HepG2 (cell line): Measurements from ENCODE around the gene SERTAD3. TPM values are rescaled to one million over a fixed set of nuclear protein-coding genes. Genes with fewer than 3 reads are reported as not detected.

Source experiments
- CCDC6 ChIP-seq: sonication (generic); formaldehyde crosslinking; IDR thresholded peaks from 2 replicates; pipeline ENCODE4 v1.8.1; 2022; ENCODE audit warnings: mild to moderate bottlenecking, missing genetic modification reagents, moderate library complexity
- JUN ChIP-seq: sonication (generic); formaldehyde crosslinking; IDR thresholded peaks from 2 replicates; pipeline ENCODE4 v1.4.0; 2020; ENCODE audit warnings: mild to moderate bottlenecking, missing genetic modification reagents
- NBN ChIP-seq: fragments of 450-650 bp; conservative IDR thresholded peaks from 2 replicates; pipeline ENCODE4 v1.6.1; 2017
- RBM22 ChIP-seq: fragments of 200-400 bp; formaldehyde crosslinking; optimal IDR thresholded peaks from 2 replicates; pipeline ENCODE3; 2017; ENCODE audit warnings: mild to moderate bottlenecking, low read length, moderate library complexity
- TBX2 ChIP-seq: sonication (generic); formaldehyde crosslinking; IDR thresholded peaks from 2 replicates; pipeline ENCODE4 v1.5.0; 2020; ENCODE audit warnings: missing genetic modification reagents, mild to moderate bottlenecking, borderline replicate concordance
- TOPORS ChIP-seq: sonication (generic); formaldehyde crosslinking; IDR thresholded peaks from 2 replicates; pipeline ENCODE4 v1.8.0; 2023; ENCODE audit warnings: mild to moderate bottlenecking, missing genetic modification reagents
- ZNF432 ChIP-seq: sonication (generic); formaldehyde crosslinking; IDR thresholded peaks from 2 replicates; pipeline ENCODE4 v1.5.0; 2020; ENCODE audit warnings: missing genetic modification reagents, mild to moderate bottlenecking, borderline replicate concordance
- ZNF549 ChIP-seq: sonication (generic); formaldehyde crosslinking; IDR thresholded peaks from 2 replicates; pipeline ENCODE4 v1.5.0; 2020; ENCODE audit warnings: missing genetic modification reagents
- ZNF761 ChIP-seq: sonication (generic); formaldehyde crosslinking; conservative IDR thresholded peaks from 2 replicates; pipeline ENCODE4 v1.4.0; 2020; ENCODE audit warnings: mild to moderate bottlenecking, missing genetic modification reagents
- polyA plus RNA-seq, 8 experiments: library from polyadenylated mRNA; depleted of rRNA in 3 of 8; stranded (reverse) in 7 of 8; unstranded in 1 of 8; fragments of >200 nt; fragmentation: Illumina TruSeq in 4 of 8; extraction: Trizol in 4 of 8; gene quantifications; 2 replicates each; pipeline versions ENCODE4 v1.2.1 to v1.2.3, GENCODE V29; 2011 to 2016; ENCODE audit warnings: low read depth in 4 of 8, missing spikeins in 1 of 8, mixed read lengths in 1 of 8; ENCODE audit not compliant: insufficient read depth in 1 of 8
- total RNA-seq, 5 experiments: library from RNA; depleted of rRNA; stranded (reverse); fragments of >200 nt; fragmentation: Illumina TruSeq; extraction: Trizol; gene quantifications; 2 replicates each; pipeline ENCODE4 v1.2.3, GENCODE V29; 2016; ENCODE audit warnings: low read depth in 1 of 5
- TF ChIP-seq, protein P1 (sequence below): sonication (generic); formaldehyde crosslinking; IDR thresholded peaks from 2 replicates; pipeline ENCODE4 v1.4.0; 2020; ENCODE audit warnings: mild to moderate bottlenecking, missing genetic modification reagents, borderline replicate concordance
- TF ChIP-seq, protein P2 (sequence below): sonication (generic); formaldehyde crosslinking; IDR thresholded peaks from 2 replicates; pipeline ENCODE4 v1.4.0; 2020; ENCODE audit warnings: missing genetic modification reagents
- TF ChIP-seq, protein P3 (sequence below): sonication (generic); formaldehyde crosslinking; conservative IDR thresholded peaks from 2 replicates; pipeline ENCODE4 v1.4.0; 2020; ENCODE audit warnings: missing genetic modification reagents
- TF ChIP-seq, protein P4 (sequence below): sonication (generic); formaldehyde crosslinking; IDR thresholded peaks from 2 replicates; pipeline ENCODE4 v1.5.0; 2020; ENCODE audit warnings: mild to moderate bottlenecking, missing genetic modification reagents, borderline replicate concordance

Gene SERTAD3
- total and polyA plus RNA-seq, 2 of the 13 experiments (the other 11 are each of a cell fraction or from before 2014, with no cell fraction given): 9.6 to 16.9 TPM

DNA sequence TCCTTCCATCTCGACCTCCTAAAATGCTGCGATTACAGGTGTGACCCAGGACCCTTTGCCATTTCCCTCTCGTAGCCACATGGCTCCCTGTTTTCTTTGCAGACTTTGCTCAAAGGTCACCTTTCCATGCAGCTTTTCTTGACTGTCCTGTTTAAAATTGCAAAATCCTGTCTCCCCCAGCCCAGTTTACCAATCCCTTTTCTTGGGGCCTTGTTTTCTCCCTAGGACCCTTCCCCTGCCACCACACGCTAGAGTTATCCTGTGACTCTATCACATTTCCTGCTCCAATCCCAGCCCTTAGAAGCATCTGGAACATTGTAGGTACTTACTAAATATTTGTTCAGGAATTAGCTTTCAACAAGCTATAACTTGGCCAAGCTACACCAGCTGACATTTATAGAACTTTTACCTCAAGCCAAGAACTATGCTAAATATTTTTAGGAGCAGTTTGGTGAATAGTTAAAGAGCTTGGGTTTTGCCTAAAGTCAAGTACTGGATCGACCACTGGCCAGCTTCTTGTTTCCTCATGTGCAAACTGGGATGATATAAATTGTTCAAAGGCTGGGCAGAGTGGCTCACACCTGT is 9.1 kb upstream of the SERTAD3 start (continued):
- TF ChIP-seq, protein P1, sequence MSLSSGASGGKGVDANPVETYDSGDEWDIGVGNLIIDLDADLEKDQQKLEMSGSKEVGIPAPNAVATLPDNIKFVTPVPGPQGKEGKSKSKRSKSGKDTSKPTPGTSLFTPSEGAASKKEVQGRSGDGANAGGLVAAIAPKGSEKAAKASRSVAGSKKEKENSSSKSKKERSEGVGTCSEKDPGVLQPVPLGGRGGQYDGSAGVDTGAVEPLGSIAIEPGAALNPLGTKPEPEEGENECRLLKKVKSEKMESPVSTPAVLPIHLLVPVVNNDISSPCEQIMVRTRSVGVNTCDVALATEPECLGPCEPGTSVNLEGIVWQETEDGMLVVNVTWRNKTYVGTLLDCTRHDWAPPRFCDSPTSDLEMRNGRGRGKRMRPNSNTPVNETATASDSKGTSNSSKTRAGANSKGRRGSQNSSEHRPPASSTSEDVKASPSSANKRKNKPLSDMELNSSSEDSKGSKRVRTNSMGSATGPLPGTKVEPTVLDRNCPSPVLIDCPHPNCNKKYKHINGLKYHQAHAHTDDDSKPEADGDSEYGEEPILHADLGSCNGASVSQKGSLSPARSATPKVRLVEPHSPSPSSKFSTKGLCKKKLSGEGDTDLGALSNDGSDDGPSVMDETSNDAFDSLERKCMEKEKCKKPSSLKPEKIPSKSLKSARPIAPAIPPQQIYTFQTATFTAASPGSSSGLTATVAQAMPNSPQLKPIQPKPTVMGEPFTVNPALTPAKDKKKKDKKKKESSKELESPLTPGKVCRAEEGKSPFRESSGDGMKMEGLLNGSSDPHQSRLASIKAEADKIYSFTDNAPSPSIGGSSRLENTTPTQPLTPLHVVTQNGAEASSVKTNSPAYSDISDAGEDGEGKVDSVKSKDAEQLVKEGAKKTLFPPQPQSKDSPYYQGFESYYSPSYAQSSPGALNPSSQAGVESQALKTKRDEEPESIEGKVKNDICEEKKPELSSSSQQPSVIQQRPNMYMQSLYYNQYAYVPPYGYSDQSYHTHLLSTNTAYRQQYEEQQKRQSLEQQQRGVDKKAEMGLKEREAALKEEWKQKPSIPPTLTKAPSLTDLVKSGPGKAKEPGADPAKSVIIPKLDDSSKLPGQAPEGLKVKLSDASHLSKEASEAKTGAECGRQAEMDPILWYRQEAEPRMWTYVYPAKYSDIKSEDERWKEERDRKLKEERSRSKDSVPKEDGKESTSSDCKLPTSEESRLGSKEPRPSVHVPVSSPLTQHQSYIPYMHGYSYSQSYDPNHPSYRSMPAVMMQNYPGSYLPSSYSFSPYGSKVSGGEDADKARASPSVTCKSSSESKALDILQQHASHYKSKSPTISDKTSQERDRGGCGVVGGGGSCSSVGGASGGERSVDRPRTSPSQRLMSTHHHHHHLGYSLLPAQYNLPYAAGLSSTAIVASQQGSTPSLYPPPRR (CRISPR knock-in tag): no peak
- TF ChIP-seq TOPORS (CRISPR knock-in tag) (no peak), RBM22 (no peak), TBX2 (no peak), CCDC6 (CRISPR knock-in tag) (no peak), ZNF549 (CRISPR knock-in tag) (no peak), ZNF432 (CRISPR knock-in tag) (no peak), JUN (CRISPR knock-in tag) (no peak), ZNF761 (no peak), NBN (no peak)
- TF ChIP-seq, protein P2, sequence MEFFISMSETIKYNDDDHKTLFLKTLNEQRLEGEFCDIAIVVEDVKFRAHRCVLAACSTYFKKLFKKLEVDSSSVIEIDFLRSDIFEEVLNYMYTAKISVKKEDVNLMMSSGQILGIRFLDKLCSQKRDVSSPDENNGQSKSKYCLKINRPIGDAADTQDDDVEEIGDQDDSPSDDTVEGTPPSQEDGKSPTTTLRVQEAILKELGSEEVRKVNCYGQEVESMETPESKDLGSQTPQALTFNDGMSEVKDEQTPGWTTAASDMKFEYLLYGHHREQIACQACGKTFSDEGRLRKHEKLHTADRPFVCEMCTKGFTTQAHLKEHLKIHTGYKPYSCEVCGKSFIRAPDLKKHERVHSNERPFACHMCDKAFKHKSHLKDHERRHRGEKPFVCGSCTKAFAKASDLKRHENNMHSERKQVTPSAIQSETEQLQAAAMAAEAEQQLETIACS: no peak
- TF ChIP-seq, protein P3, sequence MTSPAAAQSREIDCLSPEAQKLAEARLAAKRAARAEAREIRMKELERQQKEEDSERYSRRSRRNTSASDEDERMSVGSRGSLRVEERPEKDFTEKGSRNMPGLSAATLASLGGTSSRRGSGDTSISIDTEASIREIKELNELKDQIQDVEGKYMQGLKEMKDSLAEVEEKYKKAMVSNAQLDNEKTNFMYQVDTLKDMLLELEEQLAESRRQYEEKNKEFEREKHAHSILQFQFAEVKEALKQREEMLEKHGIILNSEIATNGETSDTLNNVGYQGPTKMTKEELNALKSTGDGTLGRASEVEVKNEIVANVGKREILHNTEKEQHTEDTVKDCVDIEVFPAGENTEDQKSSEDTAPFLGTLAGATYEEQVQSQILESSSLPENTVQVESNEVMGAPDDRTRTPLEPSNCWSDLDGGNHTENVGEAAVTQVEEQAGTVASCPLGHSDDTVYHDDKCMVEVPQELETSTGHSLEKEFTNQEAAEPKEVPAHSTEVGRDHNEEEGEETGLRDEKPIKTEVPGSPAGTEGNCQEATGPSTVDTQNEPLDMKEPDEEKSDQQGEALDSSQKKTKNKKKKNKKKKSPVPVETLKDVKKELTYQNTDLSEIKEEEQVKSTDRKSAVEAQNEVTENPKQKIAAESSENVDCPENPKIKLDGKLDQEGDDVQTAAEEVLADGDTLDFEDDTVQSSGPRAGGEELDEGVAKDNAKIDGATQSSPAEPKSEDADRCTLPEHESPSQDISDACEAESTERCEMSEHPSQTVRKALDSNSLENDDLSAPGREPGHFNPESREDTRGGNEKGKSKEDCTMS (CRISPR knock-in tag): no peak
- TF ChIP-seq, protein P4, sequence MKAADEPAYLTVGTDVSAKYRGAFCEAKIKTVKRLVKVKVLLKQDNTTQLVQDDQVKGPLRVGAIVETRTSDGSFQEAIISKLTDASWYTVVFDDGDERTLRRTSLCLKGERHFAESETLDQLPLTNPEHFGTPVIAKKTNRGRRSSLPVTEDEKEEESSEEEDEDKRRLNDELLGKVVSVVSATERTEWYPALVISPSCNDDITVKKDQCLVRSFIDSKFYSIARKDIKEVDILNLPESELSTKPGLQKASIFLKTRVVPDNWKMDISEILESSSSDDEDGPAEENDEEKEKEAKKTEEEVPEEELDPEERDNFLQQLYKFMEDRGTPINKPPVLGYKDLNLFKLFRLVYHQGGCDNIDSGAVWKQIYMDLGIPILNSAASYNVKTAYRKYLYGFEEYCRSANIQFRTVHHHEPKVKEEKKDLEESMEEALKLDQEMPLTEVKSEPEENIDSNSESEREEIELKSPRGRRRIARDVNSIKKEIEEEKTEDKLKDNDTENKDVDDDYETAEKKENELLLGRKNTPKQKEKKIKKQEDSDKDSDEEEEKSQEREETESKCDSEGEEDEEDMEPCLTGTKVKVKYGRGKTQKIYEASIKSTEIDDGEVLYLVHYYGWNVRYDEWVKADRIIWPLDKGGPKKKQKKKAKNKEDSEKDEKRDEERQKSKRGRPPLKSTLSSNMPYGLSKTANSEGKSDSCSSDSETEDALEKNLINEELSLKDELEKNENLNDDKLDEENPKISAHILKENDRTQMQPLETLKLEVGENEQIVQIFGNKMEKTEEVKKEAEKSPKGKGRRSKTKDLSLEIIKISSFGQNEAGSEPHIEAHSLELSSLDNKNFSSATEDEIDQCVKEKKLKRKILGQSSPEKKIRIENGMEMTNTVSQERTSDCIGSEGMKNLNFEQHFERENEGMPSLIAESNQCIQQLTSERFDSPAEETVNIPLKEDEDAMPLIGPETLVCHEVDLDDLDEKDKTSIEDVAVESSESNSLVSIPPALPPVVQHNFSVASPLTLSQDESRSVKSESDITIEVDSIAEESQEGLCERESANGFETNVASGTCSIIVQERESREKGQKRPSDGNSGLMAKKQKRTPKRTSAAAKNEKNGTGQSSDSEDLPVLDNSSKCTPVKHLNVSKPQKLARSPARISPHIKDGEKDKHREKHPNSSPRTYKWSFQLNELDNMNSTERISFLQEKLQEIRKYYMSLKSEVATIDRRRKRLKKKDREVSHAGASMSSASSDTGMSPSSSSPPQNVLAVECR (CRISPR knock-in tag): peak; percentile 16; the same call in 1 of the 2 replicates
